AG09319 (cell line): ENCODE data around the gene VWA3B.

Experiments used
- DNase-seq: peaks from one replicate; pipeline ENCODE4 v3.0.0-alpha.2; 2010; ENCODE audit warnings: low read depth; ENCODE audit errors: extremely low read depth
- CTCF ChIP-seq: IDR thresholded peaks from 2 replicates; pipeline ENCODE4 v1.5.1; 2011; ENCODE audit warnings: low read depth, mild to moderate bottlenecking, inconsistent platforms, low read length, moderate library complexity

Gene VWA3B

DNA sequence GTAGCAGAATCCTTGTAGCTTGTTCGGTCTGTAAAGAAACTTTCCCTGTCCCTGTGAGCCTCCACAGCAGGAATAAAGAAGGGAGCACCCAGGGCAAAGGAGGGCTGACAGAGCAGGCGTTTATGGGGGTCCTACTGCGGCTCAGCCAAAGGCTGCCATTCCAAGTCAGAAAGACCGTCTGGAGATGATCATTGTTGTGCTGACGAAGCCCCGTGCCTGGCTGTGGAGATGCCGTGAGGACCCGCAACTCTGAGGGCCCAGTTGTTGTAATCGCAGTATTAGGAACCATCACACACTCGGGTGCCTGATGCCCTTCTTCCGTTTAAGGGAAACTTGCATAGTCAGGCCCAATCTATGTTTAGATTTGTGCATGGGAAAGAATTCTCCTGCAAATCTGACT, 16.9 kb upstream of the VWA3B start:
- no peak for TF ChIP-seq CTCF
- no peak for DNase-seq

- no peak for TF ChIP-seq CTCF
- DNase-seq, result no peak
Observed at GRCh38 chr2:98072442-98072841, 14.5 kb upstream of the VWA3B start.

- DNase-seq, result no peak
- TF ChIP-seq CTCF, result no peak
Observed at GRCh38 chr2:98078701-98079100, 8.3 kb upstream of the VWA3B start.

- no peak for DNase-seq
Observed at GRCh38 chr2:98084151-98084868, 2.7 kb upstream of the VWA3B start.

GRCh38 chr2:98084869-98085238, 2.1 kb upstream of the VWA3B start:
- no peak for TF ChIP-seq CTCF
- DNase-seq, result no peak

More at GRCh38 chr2:98084151-98084868, 2.7 kb upstream of the VWA3B start:
- no peak for TF ChIP-seq CTCF

DNA sequence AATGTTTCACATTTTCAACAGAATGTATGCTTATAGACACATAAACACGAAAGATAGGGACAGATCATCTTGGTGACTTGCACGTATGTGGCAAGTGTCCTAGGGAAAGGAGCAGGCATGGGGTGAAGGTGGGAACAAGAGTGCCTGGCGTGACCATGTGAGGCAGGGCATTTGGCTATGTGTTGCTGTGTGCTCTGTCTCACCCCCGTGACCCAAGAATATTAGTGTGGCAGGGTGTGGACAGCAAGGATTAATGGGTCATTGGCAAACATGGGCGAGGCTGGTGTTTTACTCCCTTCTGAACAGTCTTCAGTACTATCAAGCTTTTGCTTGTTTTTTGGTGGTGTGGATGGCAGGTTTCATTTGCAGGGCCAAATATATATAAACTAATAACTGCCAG, 1.3 kb upstream of the VWA3B start:
- TF ChIP-seq CTCF, result no peak
- no peak for DNase-seq

- TF ChIP-seq CTCF, result no peak
- no peak for DNase-seq
Observed at GRCh38 chr2:98087447-98088020, 567 bp downstream of the VWA3B start.
